ENCODE data around the gene MICOS13.

DNA sequence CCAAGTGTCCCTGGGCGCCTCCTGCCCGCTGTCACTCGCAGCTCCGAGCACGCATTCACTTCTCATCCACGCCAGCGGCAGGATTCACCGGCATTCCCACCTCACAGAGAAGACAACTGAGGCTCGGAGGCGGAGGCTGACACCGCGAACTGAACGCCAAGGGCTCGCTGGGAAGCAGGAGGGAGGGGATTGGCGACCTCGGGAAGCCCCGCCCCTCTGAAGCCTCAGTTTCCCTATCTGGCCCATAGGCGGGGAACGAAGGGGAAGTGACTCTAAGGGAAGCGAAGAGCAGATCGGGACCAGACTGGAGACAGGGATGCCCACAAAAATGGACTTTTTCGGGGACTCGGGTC is 256 bp downstream of the MICOS13 start:
- TF ChIP-seq, protein P1, sequence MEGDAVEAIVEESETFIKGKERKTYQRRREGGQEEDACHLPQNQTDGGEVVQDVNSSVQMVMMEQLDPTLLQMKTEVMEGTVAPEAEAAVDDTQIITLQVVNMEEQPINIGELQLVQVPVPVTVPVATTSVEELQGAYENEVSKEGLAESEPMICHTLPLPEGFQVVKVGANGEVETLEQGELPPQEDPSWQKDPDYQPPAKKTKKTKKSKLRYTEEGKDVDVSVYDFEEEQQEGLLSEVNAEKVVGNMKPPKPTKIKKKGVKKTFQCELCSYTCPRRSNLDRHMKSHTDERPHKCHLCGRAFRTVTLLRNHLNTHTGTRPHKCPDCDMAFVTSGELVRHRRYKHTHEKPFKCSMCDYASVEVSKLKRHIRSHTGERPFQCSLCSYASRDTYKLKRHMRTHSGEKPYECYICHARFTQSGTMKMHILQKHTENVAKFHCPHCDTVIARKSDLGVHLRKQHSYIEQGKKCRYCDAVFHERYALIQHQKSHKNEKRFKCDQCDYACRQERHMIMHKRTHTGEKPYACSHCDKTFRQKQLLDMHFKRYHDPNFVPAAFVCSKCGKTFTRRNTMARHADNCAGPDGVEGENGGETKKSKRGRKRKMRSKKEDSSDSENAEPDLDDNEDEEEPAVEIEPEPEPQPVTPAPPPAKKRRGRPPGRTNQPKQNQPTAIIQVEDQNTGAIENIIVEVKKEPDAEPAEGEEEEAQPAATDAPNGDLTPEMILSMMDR (IDR thresholded peaks at IDR 0.05): no peak
- no peak for TF ChIP-seq EZH2phosphoT487 (IDR thresholded peaks at IDR 0.05)
